IMR-90 (cell line): ENCODE data around the gene SULT1C4.

Experiments
- BHLHE40 ChIP-seq: fragments of 150-350 bp; IDR thresholded peaks from 2 replicates; pipeline ENCODE4 v1.6.1; 2016; ENCODE audit warnings: mild to moderate bottlenecking, low read depth, low read length
- POLR2A ChIP-seq: IDR thresholded peaks from 2 replicates; pipeline ENCODE4 v1.6.1; 2012; ENCODE audit warnings: mild to moderate bottlenecking, low read depth, low read length
- TF ChIP-seq, protein P1 (sequence below): conservative IDR thresholded peaks from 2 replicates; pipeline ENCODE4 v1.5.1; 2012; ENCODE audit warnings: mild to moderate bottlenecking, low read depth, low read length, improper control_type of control experiment

DNA sequence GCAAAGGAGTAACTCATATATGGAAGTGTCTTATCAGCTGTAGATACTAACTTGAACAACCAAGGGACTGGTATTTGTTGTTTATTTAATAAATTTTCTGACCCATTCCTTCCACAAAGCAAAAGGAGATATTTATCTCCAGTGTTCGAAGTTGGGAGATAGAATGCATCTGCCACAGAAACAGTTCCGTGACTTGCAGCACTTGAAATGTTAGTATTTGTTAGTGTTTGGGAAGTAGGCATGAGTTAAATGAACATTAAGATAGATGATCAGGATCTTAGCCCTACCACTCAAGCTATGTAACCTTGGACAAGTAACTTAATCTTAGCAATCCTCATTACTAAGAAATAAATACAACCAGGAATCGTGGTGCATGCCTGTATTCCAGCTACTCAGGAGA is 12.1 kb upstream of the SULT1C4 start:
- TF ChIP-seq BHLHE40: no peak
- TF ChIP-seq, protein P1, sequence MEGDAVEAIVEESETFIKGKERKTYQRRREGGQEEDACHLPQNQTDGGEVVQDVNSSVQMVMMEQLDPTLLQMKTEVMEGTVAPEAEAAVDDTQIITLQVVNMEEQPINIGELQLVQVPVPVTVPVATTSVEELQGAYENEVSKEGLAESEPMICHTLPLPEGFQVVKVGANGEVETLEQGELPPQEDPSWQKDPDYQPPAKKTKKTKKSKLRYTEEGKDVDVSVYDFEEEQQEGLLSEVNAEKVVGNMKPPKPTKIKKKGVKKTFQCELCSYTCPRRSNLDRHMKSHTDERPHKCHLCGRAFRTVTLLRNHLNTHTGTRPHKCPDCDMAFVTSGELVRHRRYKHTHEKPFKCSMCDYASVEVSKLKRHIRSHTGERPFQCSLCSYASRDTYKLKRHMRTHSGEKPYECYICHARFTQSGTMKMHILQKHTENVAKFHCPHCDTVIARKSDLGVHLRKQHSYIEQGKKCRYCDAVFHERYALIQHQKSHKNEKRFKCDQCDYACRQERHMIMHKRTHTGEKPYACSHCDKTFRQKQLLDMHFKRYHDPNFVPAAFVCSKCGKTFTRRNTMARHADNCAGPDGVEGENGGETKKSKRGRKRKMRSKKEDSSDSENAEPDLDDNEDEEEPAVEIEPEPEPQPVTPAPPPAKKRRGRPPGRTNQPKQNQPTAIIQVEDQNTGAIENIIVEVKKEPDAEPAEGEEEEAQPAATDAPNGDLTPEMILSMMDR: no peak
- TF ChIP-seq POLR2A: no peak
